SU-DHL-6 (cell line): ENCODE data around the gene NOTCH2.

Experiments used
- CTCF ChIP-seq: fragments of 200-600 bp; sonication (generic); IDR thresholded peaks from one replicate; pipeline ENCODE4 v1.5.1; 2017; ENCODE audit warnings: antibody characterized with exemption, mild to moderate bottlenecking, low read length, moderate library complexity; ENCODE audit not compliant: insufficient read depth, poor library complexity, severe bottlenecking
- EZH2phosphoT487 ChIP-seq: fragments of 200-600 bp; sonication (generic), shearing (Covaris generic); conservative IDR thresholded peaks from 2 replicates; pipeline ENCODE4 v1.6.1; 2018; ENCODE audit warnings: mild to moderate bottlenecking, antibody characterized with exemption, low read length, moderate library complexity, mixed read lengths

DNA sequence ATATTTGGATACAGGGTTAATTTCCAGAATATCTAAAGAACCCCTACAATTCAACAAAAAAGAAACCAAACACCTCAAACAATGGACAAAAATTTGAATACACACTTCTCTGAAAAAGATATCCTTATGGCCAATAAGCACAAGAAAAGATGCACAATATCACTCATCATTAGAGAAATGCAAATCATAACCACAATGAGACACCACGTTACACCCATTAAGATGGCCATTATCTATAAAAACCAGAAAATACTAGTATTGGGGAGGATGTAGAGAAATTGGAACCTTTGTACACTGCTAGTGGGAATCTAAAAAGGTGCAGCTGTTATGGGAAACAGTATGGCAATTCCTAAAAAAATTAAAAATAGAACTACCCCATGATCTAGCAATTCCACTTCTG, 178.1 kb downstream of the NOTCH2 start:
- TF ChIP-seq CTCF (no peak), EZH2phosphoT487 (no peak)
